Astrocyte (in vitro differentiated cells and primary cell): Measurements from ENCODE around the gene HOXB6. TPM values are rescaled to one million over a fixed set of nuclear protein-coding genes. Genes with fewer than 3 reads are reported as not detected.

ENCODE experiments used
- DNase-seq: peaks from one replicate; pipeline ENCODE4 v3.0.0-alpha.2; 2010; ENCODE audit warnings: low read depth
- FAIRE-seq: peaks from 2 replicates; lab custom pipeline; 2011; peaks lifted over from hg19 to GRCh38; lab: Jason Lieb, UNC
- H2AFZ ChIP-seq: 2 replicates; pipeline ENCODE4 v1.6.0; 2012; ENCODE audit warnings: low read depth, low read length, inconsistent platforms
- H3K27ac ChIP-seq: 2 replicates; pipeline ENCODE4 v1.5.1; 2011; ENCODE audit warnings: low read depth, low read length, inconsistent platforms
- H3K27me3 ChIP-seq: 2 replicates; pipeline ENCODE4 v1.6.0; 2011; ENCODE audit warnings: low read length, inconsistent platforms; ENCODE audit not compliant: insufficient read depth
- H3K36me3 ChIP-seq: 2 replicates; pipeline ENCODE4 v1.5.1; 2011; ENCODE audit warnings: low read length, inconsistent platforms; ENCODE audit not compliant: insufficient read depth
- H3K4me1 ChIP-seq: 2 replicates; pipeline ENCODE4 v1.5.1; 2011; ENCODE audit warnings: low read length, inconsistent platforms; ENCODE audit not compliant: insufficient read depth
- H3K4me2 ChIP-seq: 2 replicates; pipeline ENCODE4 v1.6.0; 2012; ENCODE audit warnings: low read length, inconsistent platforms
- H3K4me3 ChIP-seq: 2 replicates; pipeline ENCODE4 v1.5.1; 2011; ENCODE audit warnings: low read depth, mild to moderate bottlenecking, low read length, inconsistent platforms; ENCODE audit not compliant: insufficient read depth
- H3K79me2 ChIP-seq: 2 replicates; pipeline ENCODE4 v1.6.0; 2012; ENCODE audit warnings: mild to moderate bottlenecking, low read length, inconsistent platforms; ENCODE audit not compliant: insufficient read depth
- H3K9ac ChIP-seq: 2 replicates; pipeline ENCODE4 v1.6.0; 2012; ENCODE audit warnings: mild to moderate bottlenecking, low read length, inconsistent platforms
- H3K9me3 ChIP-seq: 2 replicates; pipeline ENCODE4 v1.5.1; 2012; ENCODE audit warnings: low read depth, mild to moderate bottlenecking, low read length, inconsistent platforms; ENCODE audit not compliant: insufficient read depth
- H4K20me1 ChIP-seq: 2 replicates; pipeline ENCODE4 v1.6.0; 2012; ENCODE audit warnings: low read length, inconsistent platforms; ENCODE audit not compliant: insufficient read depth
- H3K27ac Mint-ChIP-seq: one replicate; pipeline ENCODE4 v1.8.0; 2021; ENCODE audit warnings: mild to moderate bottlenecking, mixed read lengths; ENCODE audit not compliant: unreplicated experiment
- H3K27me3 Mint-ChIP-seq: one replicate; pipeline ENCODE4 v1.8.0; 2021; ENCODE audit warnings: low read depth, mixed read lengths; ENCODE audit not compliant: unreplicated experiment
- H3K36me3 Mint-ChIP-seq: one replicate; pipeline ENCODE4 v1.8.0; 2021; ENCODE audit warnings: low read depth, mixed read lengths; ENCODE audit not compliant: unreplicated experiment
- H3K4me1 Mint-ChIP-seq: one replicate; pipeline ENCODE4 v1.8.0; 2021; ENCODE audit warnings: low read depth, mixed read lengths; ENCODE audit not compliant: unreplicated experiment
- H3K4me3 Mint-ChIP-seq: one replicate; pipeline ENCODE4 v1.8.0; 2021; ENCODE audit warnings: mild to moderate bottlenecking, moderate library complexity, mixed read lengths; ENCODE audit not compliant: unreplicated experiment
- H3K9me3 Mint-ChIP-seq: one replicate; pipeline ENCODE4 v1.8.0; 2021; ENCODE audit warnings: mild to moderate bottlenecking, mixed read lengths; ENCODE audit not compliant: unreplicated experiment
- EZH2 ChIP-seq: IDR thresholded peaks from 2 replicates; pipeline ENCODE4 v1.6.1; 2012; ENCODE audit warnings: mild to moderate bottlenecking, low read length, inconsistent platforms; ENCODE audit not compliant: insufficient read depth
- total RNA-seq: library from RNA; stranded (reverse); gene quantifications from 2 replicates; pipeline ENCODE4 v1.2.1, GENCODE V29; 2021
- TF ChIP-seq, protein P1 (sequence below): IDR thresholded peaks from 2 replicates; pipeline ENCODE4 v1.5.1; 2011; ENCODE audit warnings: low read depth, mild to moderate bottlenecking, inconsistent platforms, low read length, moderate library complexity; ENCODE audit not compliant: insufficient read depth

Gene HOXB6
- total RNA-seq, 1 donor from 2014 or later, result not detected

DNA sequence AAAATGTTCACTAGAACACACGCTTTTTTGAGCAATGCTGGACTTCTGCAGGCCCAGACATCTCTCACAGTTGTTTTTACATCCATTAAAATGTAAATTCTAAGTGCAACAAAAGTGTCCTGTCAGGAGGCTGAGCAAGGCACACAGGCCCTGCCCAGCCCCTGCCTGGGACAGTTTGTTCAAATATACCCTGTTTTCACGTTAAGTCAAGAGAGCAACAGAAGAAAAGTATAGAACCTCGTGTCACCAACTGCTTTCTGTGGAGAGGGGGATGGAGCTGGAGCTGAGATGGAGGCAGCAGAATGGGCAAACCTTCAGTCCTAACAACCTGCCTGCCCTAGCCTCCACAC is 55.5 kb downstream of the HOXB6 start:
- Mint-ChIP-seq H3K27ac (no peak overlapping the region), H3K27me3 (peaks cover 82% of the 10 kb centered on the region)
- FAIRE-seq, result no peak

DNA sequence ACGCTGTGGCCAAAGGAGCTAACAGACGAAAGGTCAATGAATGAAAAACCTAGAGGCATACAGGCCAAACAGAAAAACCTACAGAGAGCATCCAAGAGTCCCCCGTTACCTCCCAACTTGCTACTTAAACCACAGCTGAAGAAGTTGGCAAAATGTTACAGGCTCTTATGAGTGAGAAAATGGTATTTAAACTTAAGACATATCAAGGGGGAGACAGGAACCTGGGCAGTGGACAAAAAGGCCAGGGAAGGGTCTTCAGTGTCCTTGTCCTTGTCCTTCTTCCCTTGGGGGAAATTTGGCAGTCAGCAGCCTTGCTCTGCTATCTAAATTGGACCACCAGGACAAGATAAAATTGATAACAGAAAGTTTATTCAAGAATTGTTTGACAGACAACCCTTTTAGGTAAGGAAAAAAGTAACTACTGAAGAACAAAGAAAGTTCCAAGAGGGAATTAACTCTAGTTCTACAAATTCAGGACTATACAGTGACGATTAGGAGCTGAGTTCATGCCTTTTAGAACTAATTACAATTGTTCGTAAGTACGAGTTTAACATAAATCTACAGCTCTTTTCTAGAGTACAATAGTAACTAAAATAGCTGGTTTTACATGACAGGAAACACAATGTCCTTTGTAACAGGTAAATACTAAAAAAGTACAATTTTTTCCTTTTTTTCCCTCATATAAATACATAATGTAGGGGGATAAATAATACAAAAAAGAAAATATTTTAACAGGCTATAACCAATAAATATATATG is 56.1 kb downstream of the HOXB6 start:
- peaks cover 3% of the 10 kb centered on the region for H3K36me3 Mint-ChIP-seq
- no peak overlapping the region for H2AFZ ChIP-seq
- H3K9me3 Mint-ChIP-seq, result peaks cover 12% of the 10 kb centered on the region
- H3K4me2 ChIP-seq, result peak overlapping the region; percentile 83
- FAIRE-seq, result no peak
- H3K4me1 Mint-ChIP-seq, result peaks cover 2% of the 10 kb centered on the region
- H3K9ac ChIP-seq, result peak overlapping the region; percentile 96
- no peaks in the 10 kb centered on the region for H3K9me3 ChIP-seq
- no peak overlapping the region for H3K4me3 ChIP-seq
- H3K36me3 ChIP-seq, result no peaks in the 10 kb centered on the region
- H3K4me3 Mint-ChIP-seq, result no peak overlapping the region
- peak overlapping the region; percentile 95 for H3K27ac ChIP-seq
- H4K20me1 ChIP-seq, result no peaks in the 10 kb centered on the region
- peaks cover 55% of the 10 kb centered on the region for H3K27me3 ChIP-seq
- H3K4me1 ChIP-seq, result peaks cover 41% of the 10 kb centered on the region
- H3K79me2 ChIP-seq, result peaks cover 69% of the 10 kb centered on the region
- H3K27me3 Mint-ChIP-seq, result peaks cover 80% of the 10 kb centered on the region
- TF ChIP-seq, protein P1, sequence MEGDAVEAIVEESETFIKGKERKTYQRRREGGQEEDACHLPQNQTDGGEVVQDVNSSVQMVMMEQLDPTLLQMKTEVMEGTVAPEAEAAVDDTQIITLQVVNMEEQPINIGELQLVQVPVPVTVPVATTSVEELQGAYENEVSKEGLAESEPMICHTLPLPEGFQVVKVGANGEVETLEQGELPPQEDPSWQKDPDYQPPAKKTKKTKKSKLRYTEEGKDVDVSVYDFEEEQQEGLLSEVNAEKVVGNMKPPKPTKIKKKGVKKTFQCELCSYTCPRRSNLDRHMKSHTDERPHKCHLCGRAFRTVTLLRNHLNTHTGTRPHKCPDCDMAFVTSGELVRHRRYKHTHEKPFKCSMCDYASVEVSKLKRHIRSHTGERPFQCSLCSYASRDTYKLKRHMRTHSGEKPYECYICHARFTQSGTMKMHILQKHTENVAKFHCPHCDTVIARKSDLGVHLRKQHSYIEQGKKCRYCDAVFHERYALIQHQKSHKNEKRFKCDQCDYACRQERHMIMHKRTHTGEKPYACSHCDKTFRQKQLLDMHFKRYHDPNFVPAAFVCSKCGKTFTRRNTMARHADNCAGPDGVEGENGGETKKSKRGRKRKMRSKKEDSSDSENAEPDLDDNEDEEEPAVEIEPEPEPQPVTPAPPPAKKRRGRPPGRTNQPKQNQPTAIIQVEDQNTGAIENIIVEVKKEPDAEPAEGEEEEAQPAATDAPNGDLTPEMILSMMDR, result no peak
- TF ChIP-seq EZH2, result no peak
- DNase-seq, result peak; percentile 66
- no peak overlapping the region for H3K27ac Mint-ChIP-seq

More for the DNA sequence above, 55.5 kb downstream of the HOXB6 start:
- peaks cover 60% of the 10 kb centered on the region for H3K27me3 ChIP-seq
- peaks cover 3% of the 10 kb centered on the region for H3K36me3 Mint-ChIP-seq
- no peak overlapping the region for H3K9ac ChIP-seq
- peaks cover 69% of the 10 kb centered on the region for H3K79me2 ChIP-seq
- H3K4me2 ChIP-seq, result no peak overlapping the region
- no peak overlapping the region for H3K4me3 Mint-ChIP-seq
- no peaks in the 10 kb centered on the region for H3K4me1 Mint-ChIP-seq
- H4K20me1 ChIP-seq, result no peaks in the 10 kb centered on the region
- peak overlapping the region; percentile 74 for H3K27ac ChIP-seq
- H3K36me3 ChIP-seq, result no peaks in the 10 kb centered on the region
- H3K9me3 Mint-ChIP-seq, result peaks cover 10% of the 10 kb centered on the region
- H2AFZ ChIP-seq, result no peak overlapping the region
- no peaks in the 10 kb centered on the region for H3K9me3 ChIP-seq
- DNase-seq, result no peak
- TF ChIP-seq, protein P1, result no peak
- TF ChIP-seq EZH2, result no peak
- H3K4me3 ChIP-seq, result no peak overlapping the region
- H3K4me1 ChIP-seq, result peaks cover 41% of the 10 kb centered on the region
